GM15510 (cell line): ENCODE measurements around the gene MID1.

Source experiments
- POLR2A ChIP-seq: IDR thresholded peaks from 3 replicates; pipeline ENCODE4 v1.6.1; 2011; ENCODE audit warnings: borderline replicate concordance; ENCODE audit not compliant: insufficient read length; ENCODE audit errors: extremely low read depth

Gene MID1

GRCh38 chrX:10631416-10632145, 11.2 kb upstream of the MID1 start:
- no peak for TF ChIP-seq POLR2A

DNA sequence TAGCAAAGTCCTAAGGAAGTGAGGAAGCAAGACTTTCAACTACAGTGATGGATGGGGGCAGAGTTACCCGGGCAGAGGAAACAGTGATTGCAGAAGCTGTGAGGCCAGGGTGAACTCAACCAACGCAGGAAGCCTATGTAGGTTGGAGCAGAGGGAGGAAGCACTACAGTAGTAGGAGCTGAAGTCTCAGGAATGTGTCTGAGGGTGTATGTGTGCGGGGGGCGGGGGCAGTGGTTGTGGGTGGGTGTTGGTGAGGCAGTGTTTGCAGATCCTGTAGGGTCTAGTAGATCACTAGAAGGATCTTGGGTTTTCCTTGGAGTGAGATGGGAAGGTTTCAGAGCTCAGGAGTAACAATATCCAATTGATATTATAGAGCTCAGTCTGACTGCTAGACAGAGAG, 9.9 kb upstream of the MID1 start:
- no peak for TF ChIP-seq POLR2A

- TF ChIP-seq POLR2A, result no peak
Measured at GRCh38 chrX:10629905-10630304, 9.5 kb upstream of the MID1 start.

GRCh38 chrX:10628906-10629305, 8.5 kb upstream of the MID1 start:
- TF ChIP-seq POLR2A, result no peak

- no peak for TF ChIP-seq POLR2A
Measured at GRCh38 chrX:10622197-10622596, 1.8 kb upstream of the MID1 start.

DNA sequence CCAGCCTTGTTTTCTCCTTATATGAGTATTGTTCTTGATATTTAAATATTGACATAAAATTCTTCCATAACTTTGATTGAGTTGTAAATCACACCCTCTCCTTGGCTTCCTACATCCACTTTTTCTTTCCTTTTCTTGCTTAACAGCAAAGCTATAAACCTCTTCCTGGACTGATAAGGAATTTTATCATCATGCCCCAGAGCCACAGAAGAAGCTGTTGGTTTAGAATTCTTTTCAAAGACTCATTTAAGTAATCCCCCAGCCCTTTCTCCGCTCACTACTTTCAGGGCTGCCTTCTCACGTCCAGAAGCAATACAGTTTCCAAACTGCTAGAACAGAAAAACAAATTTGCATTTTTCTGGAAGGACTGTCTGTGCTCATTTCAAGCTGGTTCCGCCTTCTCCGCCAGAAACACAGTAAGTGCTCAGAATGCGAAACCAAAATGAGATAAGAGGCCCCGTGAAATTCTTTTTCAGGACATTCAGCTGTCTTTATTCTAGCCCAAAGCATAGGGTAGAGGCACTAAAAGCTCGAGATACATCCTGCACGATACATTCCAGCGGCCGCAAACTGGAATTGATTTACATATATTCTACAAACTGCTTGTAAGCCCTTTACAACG, 849 bp downstream of the MID1 start:
- no peak for TF ChIP-seq POLR2A

- no peak for TF ChIP-seq POLR2A
Measured at GRCh38 chrX:10618961-10619360, 1.4 kb downstream of the MID1 start.

GRCh38 chrX:10617999-10618351, 2.4 kb downstream of the MID1 start:
- no peak for TF ChIP-seq POLR2A

GRCh38 chrX:10617186-10617998, 3.0 kb downstream of the MID1 start:
- no peak for TF ChIP-seq POLR2A

- TF ChIP-seq POLR2A, result no peak
Measured at GRCh38 chrX:10615931-10616774, 4.2 kb downstream of the MID1 start.

GRCh38 chrX:10612215-10612614, 8.2 kb downstream of the MID1 start:
- TF ChIP-seq POLR2A, result no peak

- no peak for TF ChIP-seq POLR2A
Measured at GRCh38 chrX:10611441-10612090, 8.8 kb downstream of the MID1 start.

DNA sequence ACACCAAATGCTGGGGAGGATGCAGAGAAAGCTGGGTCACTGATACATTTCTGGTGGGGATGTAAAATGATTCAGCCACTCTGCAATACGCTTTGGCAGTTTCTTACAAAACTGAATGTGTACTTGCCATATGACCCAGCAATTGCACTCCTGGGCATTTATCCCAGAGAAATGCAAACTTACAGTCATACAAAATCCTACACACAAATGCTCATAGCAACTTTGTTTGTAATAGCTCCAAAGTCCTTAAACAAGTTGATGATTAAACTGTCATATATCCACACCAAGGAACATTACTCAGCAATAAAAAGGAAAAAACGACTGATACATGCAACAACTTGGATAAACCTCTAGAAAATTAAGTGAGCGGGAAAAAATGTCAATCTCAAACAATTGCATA, 12.3 kb downstream of the MID1 start:
- TF ChIP-seq POLR2A, result no peak

DNA sequence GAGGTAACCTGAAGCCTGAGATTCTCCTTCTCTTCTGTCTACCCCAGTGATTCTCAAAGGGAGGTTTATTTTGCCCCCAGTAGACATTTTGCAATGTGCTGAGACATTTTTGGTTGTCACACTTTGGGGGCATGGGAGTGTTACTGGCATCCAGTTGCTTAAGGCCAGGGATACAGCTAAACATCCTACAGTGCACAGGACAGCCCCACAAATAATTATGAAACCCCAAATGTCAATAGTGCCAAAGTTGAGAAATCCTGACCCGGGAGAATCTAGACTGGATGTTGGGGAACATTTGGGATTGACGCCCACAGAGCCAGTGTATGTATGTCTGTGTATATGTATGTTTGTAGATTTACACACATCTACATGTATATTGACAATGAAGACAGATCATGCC, 13.2 kb downstream of the MID1 start:
- TF ChIP-seq POLR2A, result no peak
